GM12878 (cell line): ENCODE data around the gene NLRC5. TPM values are rescaled to one million over a fixed set of nuclear protein-coding genes. Genes with fewer than 3 reads are reported as not detected.

Source experiments
- ATAC-seq: fragments of 200-7000 bp; cut with Tn5 transposase; 3 replicates; pipeline ENCODE4 v1.9.1; 2020; ENCODE audit warnings: mild to moderate bottlenecking, moderate library complexity
- BruUV-seq: library from RNA; stranded (reverse); fragments of 400-500 nt; replicated peaks from 2 replicates; lab custom pipeline; 2021; lab: Mats Ljungman, UMichigan
- CTCF ChIA-PET: fragments of 300-600 bp; sonication (Branson Sonifier 250); formaldehyde crosslinking; extraction: SDS; loops from one replicate; lab custom pipeline; 2021; ENCODE audit warnings: inconsistent platforms; lab: Yijun Ruan, JAX
- POLR2A ChIA-PET: fragments of 350-600 bp; formaldehyde crosslinking; extraction: SDS; loops from one replicate; lab custom pipeline; 2021; ENCODE audit warnings: inconsistent platforms; lab: Charles Lee
- RAD21 ChIA-PET: fragments of 300-600 bp; sonication (Branson Sonifier 250); formaldehyde crosslinking; loops from one replicate; lab custom pipeline; 2023; ENCODE audit warnings: antibody characterized with exemption; ENCODE audit not compliant: unreplicated experiment; lab: Charles Lee
- SMC1A ChIA-PET: fragments of 300-600 bp; sonication (Branson Sonifier 250); formaldehyde crosslinking; loops from one replicate; lab custom pipeline; 2023; ENCODE audit not compliant: unreplicated experiment, uncharacterized antibody; lab: Charles Lee
- DNase-seq: peaks from one replicate; pipeline ENCODE4 v3.0.0-alpha.2; 2011; ENCODE audit warnings: low read depth, low spot score
- FAIRE-seq: peaks from 3 replicates; lab custom pipeline; 2011; peaks lifted over from hg19 to GRCh38; lab: Jason Lieb, UNC
- H2AFZ ChIP-seq: 2 replicates; pipeline ENCODE4 v1.6.0; 2011; ENCODE audit warnings: low read depth, low read length, control low read depth; ENCODE audit not compliant: control insufficient read depth
- H3K27ac ChIP-seq: 2 replicates; pipeline ENCODE4 v1.5.1; 2011; ENCODE audit warnings: control low read depth; ENCODE audit not compliant: control insufficient read depth, insufficient read depth
- H3K27me3 ChIP-seq, 2 experiments: replicated peaks in 1 of 2; 2 replicates each; pipeline versions ENCODE4 v1.6.0 to v1.6.1; 2011; ENCODE audit warnings: low read length in 1 of 2; ENCODE audit not compliant: control insufficient read depth in 2 of 2, insufficient read depth in 2 of 2
- H3K36me3 ChIP-seq, 2 experiments: 2 replicates each; pipeline ENCODE4 v1.5.1; 2011; ENCODE audit warnings: low read length in 1 of 2; ENCODE audit not compliant: control insufficient read depth in 2 of 2, insufficient read depth in 2 of 2
- H3K4me1 ChIP-seq: 2 replicates; pipeline ENCODE4 v1.6.1; 2011; ENCODE audit warnings: mild to moderate bottlenecking, low read length, moderate library complexity, mixed read lengths; ENCODE audit not compliant: control insufficient read depth, insufficient read depth
- H3K4me2 ChIP-seq: 2 replicates; pipeline ENCODE4 v1.6.0; 2011; ENCODE audit warnings: control low read depth; ENCODE audit not compliant: control insufficient read depth, insufficient read depth
- H3K4me3 ChIP-seq: fragments of 200-600 bp; sonication (generic); 2 replicates; pipeline ENCODE4 v1.5.1; 2016
- H3K79me2 ChIP-seq: 2 replicates; pipeline ENCODE4 v1.6.0; 2011; ENCODE audit warnings: low read length; ENCODE audit not compliant: control insufficient read depth, insufficient read depth
- H3K9ac ChIP-seq: 2 replicates; pipeline ENCODE4 v1.8.0; 2011; ENCODE audit warnings: low read length, control low read depth, mixed read lengths; ENCODE audit not compliant: control insufficient read depth, insufficient read depth
- H3K9me3 ChIP-seq: replicated peaks from 3 replicates; pipeline ENCODE4 v1.5.1; 2011; ENCODE audit warnings: mild to moderate bottlenecking, low read length; ENCODE audit not compliant: control insufficient read depth, insufficient read depth
- H4K20me1 ChIP-seq: 2 replicates; pipeline ENCODE4 v1.6.0; 2011; ENCODE audit not compliant: control insufficient read depth, insufficient read depth
- CHD4 ChIP-seq: fragments of 200-600 bp; sonication (generic); IDR thresholded peaks from 2 replicates; pipeline ENCODE4 v1.6.1; 2016; ENCODE audit warnings: mild to moderate bottlenecking
- DPF2 ChIP-seq: fragments of 450-650 bp; IDR thresholded peaks from 2 replicates; pipeline ENCODE4 v1.6.1; 2017; ENCODE audit warnings: mild to moderate bottlenecking
- IRF3 ChIP-seq: fragments of 450-650 bp; IDR thresholded peaks from 2 replicates; pipeline ENCODE4 v1.6.1; 2014; ENCODE audit warnings: mild to moderate bottlenecking
- IRF4 ChIP-seq: IDR thresholded peaks from 2 replicates; pipeline ENCODE4 v1.6.1; 2011; ENCODE audit warnings: low read depth, low read length
- MLLT1 ChIP-seq: fragments of 450-650 bp; IDR thresholded peaks from 2 replicates; pipeline ENCODE4 v1.6.1; 2016; ENCODE audit warnings: mild to moderate bottlenecking
- NFIC ChIP-seq: IDR thresholded peaks from 2 replicates; pipeline ENCODE4 v1.6.1; 2012; ENCODE audit warnings: low read depth, mild to moderate bottlenecking, inconsistent platforms, low read length, moderate library complexity
- NFXL1 ChIP-seq: fragments of 450-650 bp; IDR thresholded peaks from 2 replicates; pipeline ENCODE4 v1.6.1; 2017; ENCODE audit warnings: antibody characterized with exemption, mild to moderate bottlenecking, borderline replicate concordance
- NFYB ChIP-seq: IDR thresholded peaks from 2 replicates; pipeline ENCODE4 v1.6.1; 2011; ENCODE audit warnings: low read depth, mild to moderate bottlenecking, low read length, improper control_type of control experiment, moderate library complexity; ENCODE audit not compliant: insufficient read depth
- RFX5 ChIP-seq: IDR thresholded peaks from 2 replicates; pipeline ENCODE4 v1.6.1; 2011; ENCODE audit warnings: low read depth, low read length, improper control_type of control experiment
- SMC3 ChIP-seq: IDR thresholded peaks from 2 replicates; pipeline ENCODE4 v1.6.1; 2011; ENCODE audit warnings: low read length, improper control_type of control experiment, borderline replicate concordance
- TCF12 ChIP-seq: IDR thresholded peaks from 2 replicates; pipeline ENCODE4 v1.6.1; 2011; ENCODE audit warnings: low read depth, mild to moderate bottlenecking, low read length
- WGBS: methylation state at CpG from one replicate; pipeline ENCODE4 v1.1.6; 2016; ENCODE audit warnings: low lambda C conversion rate; ENCODE audit not compliant: insufficient replicate concordance, insufficient coverage; ENCODE audit errors: missing lambda C conversion rate; 5-methylcytosine and 5-hydroxymethylcytosine counted together
- in situ Hi-C: fragments of 300-500 bp; cut with MboI; formaldehyde crosslinking; loops from 9 replicates; pipeline ENCODE4 v1.14.3; 2018; ENCODE audit warnings: mixed read lengths
- intact Hi-C: fragments of 100-400 bp; cut with micrococcal nuclease; formaldehyde crosslinking; loops from one replicate; pipeline ENCODE4 v1.14.2; 2022; ENCODE audit not compliant: unreplicated experiment
- polyA plus RNA-seq, 11 experiments: library from polyadenylated mRNA; depleted of rRNA in 4 of 11; unstranded in 6 of 11; stranded (reverse) in 5 of 11; fragments of >200 nt; fragmentation: Nextera tagmentation in 4 of 11; fragmentation: Illumina TruSeq in 1 of 11; extraction: Ambion mirVana in 4 of 11; extraction: Trizol in 1 of 11; gene quantifications; 1 replicate in 1 of 11; 2 replicates in 10 of 11; pipeline versions ENCODE4 v1.2.1 to v1.2.3, GENCODE V29; 2011 to 2016; ENCODE audit warnings: inconsistent platforms in 2 of 11, missing spikeins in 2 of 11, low read depth in 1 of 11
- total RNA-seq, 4 experiments: library from RNA; depleted of rRNA in 3 of 4; stranded (reverse); fragments of >200 nt in 3 of 4; fragmentation: Illumina TruSeq in 1 of 4; extraction: Trizol in 1 of 4; gene quantifications; 2 replicates each; pipeline versions ENCODE4 v1.2.1 to v1.2.3, GENCODE V29; 2013 to 2021

NLRC5 gene
- total and polyA plus RNA-seq, 10 of the 15 experiments (the other 5 are each of a cell fraction or from before 2014, with no cell fraction given), result 13.1 to 105 (median 57.3) TPM

- no peaks in the 10 kb centered on the region for H3K9me3 ChIP-seq
- ChIA-PET SMC1A (interaction anchor here (0.7 to 31.6 kb wide), 8 partner anchors 8 to 100 kb away, joined by 3 to 604 read pairs (median 77); partner anchors contain the start of gene NLRC5), RAD21 (interaction anchor here (0.9 to 16.8 kb wide), 8 partner anchors 15 to 125 kb away, joined by 3 to 376 read pairs (median 24); partner anchors contain the start of gene NLRC5), CTCF (interaction anchor here (0.6 to 17.5 kb wide), 8 partner anchors 13 to 190 kb away, joined by 3 to 420 read pairs (median 62); partner anchors contain the start of genes NLRC5 and SLC12A3), POLR2A (interaction anchor here (0.7 to 17.6 kb wide), 10 partner anchors 16 to 84 kb away, joined by 3 to 343 read pairs (median 4); partner anchors contain the start of gene NLRC5)
- H4K20me1 ChIP-seq, result no peaks in the 10 kb centered on the region
- H2AFZ ChIP-seq, result no peak overlapping the region
- intact Hi-C loops (no loop called here), in situ Hi-C loops (no loop called here)
- no TSS peak for BruUV-seq
- TF ChIP-seq NFXL1, result no peak
- TF ChIP-seq RFX5, result no peak
- TF ChIP-seq NFIC, result no peak
- TF ChIP-seq SMC3, result no peak
- TF ChIP-seq DPF2, result no peak
- no peak for TF ChIP-seq IRF4
- no peak for TF ChIP-seq IRF3
- no peak for TF ChIP-seq CHD4
- no peak for TF ChIP-seq TCF12
- TF ChIP-seq NFYB, result no peak
- TF ChIP-seq MLLT1, result no peak
- DNase-seq (no peak), ATAC-seq (no peak), FAIRE-seq (no peak)
- peaks cover 29% of the 10 kb centered on the region for H3K4me1 ChIP-seq
- no peak overlapping the region for H3K9ac ChIP-seq
- H3K79me2 ChIP-seq, result no peaks in the 10 kb centered on the region
- H3K4me3 ChIP-seq, result no peak overlapping the region
- H3K27me3 ChIP-seq, result no peaks in the 10 kb centered on the region
- no peak overlapping the region for H3K4me2 ChIP-seq
- no peaks in the 10 kb centered on the region for H3K36me3 ChIP-seq
- 93% methylated on average over 2 of the region's 2 CpGs for WGBS
- no peak overlapping the region for H3K27ac ChIP-seq
Measured at GRCh38 chr16:56967733-56968132, 21.6 kb upstream of the NLRC5 start.
